HG03457 (cell line): ENCODE results near the gene BAIAP2.

Experiments
- ATAC-seq: cut with Tn5 transposase; IDR thresholded peaks from one replicate; pipeline ENCODE4 v1.9.1; 2021; ENCODE audit warnings: moderate number of reproducible peaks; ENCODE audit not compliant: unreplicated experiment

Gene BAIAP2

DNA sequence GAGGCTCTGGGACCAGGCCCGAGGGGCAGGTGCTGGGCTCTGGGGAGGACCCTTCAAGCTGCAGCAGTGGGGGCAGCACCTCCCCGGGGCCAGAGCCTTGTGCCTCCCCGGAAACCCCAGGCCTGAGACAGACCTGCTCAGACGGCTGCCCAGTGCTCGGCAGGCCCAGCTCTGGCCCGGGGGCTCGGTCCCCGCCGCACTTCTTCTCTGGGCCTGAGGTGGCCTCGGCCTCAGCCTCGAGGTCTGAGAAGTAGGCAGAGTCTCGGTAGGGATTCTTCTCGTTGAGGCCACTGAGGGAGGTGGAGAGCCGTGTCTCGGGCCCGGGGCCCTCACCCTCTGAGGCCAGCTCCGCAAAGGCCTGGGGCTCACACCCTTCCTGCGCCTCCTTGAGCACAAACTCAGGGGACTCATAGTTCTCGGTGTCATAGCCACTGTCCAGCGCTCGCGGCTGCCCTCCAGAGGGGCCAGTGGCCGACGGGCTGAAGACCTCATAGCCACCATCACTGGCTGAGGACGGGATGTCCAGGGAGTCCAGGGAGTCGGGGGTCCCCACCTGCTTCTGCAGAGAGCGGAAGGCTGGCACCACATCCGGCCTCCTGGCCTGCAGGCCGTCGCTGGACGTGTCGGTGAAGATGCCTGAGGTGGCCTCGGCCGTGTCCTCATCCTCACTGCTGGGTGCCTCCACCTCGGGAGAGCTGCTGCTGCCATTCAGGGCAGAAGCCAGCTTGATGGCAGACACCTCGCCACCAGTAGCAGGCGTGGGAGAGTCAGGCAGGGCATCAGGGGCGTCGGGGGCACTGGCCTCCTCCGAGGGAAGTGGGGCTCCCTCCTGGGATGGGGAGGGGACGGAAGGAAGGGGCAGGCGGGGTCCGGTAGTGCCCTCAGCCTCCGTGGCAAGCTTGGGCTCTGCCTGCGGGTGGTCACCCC, 86.0 kb downstream of the BAIAP2 start:
- ATAC-seq = no peak

- no peak for ATAC-seq
Measured at GRCh38 chr17:81121841-81122733, 87.1 kb downstream of the BAIAP2 start.

GRCh38 chr17:81123052-81124048, 88.4 kb downstream of the BAIAP2 start:
- ATAC-seq = no peak

DNA sequence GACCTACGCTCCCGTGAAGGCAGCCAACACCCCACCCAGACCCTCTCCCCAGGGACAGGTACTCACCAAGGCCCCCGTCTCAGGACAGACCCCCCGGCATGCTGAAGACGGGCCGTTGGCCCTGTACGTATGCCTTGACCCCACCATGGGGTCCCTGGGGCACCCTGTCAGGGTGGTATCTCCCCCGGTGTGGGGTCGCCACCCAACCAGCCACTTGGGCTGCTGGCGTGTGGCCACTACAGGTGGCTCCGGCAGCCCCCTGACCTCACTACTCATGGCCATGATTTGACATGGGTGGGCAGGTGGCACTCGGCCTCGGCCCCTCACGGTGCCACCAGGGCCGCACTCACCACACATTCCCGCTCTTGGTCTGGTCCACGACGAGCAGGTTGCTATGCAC, 89.4 kb downstream of the BAIAP2 start:
- ATAC-seq = no peak

DNA sequence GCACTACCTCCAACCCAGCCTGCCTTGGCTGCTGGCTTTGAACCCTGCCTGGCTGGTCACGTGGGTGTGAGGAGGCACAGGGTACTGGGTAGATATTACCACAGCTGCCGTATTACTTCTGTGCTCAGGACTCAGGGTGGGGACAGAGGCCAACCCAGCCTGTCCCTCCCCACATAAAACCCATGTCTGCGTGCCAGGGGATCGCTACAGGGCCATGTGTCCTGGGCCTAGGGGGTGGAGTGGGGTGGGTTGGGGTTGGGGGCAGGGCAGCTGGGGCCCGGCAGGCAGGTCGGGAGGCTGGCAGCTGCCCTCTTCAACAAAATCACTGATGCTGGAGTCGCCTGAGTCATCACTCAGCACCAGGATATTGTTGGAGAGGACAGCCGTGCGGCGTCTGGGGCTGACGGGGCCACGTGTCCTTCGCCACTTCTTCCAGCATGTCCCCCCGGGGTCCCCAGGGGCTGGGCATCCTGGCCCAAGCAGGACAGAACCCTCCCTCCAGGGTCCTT, 90.7 kb downstream of the BAIAP2 start:
- no peak for ATAC-seq

- no peak for ATAC-seq
Measured at GRCh38 chr17:81126281-81127132, 91.6 kb downstream of the BAIAP2 start.

DNA sequence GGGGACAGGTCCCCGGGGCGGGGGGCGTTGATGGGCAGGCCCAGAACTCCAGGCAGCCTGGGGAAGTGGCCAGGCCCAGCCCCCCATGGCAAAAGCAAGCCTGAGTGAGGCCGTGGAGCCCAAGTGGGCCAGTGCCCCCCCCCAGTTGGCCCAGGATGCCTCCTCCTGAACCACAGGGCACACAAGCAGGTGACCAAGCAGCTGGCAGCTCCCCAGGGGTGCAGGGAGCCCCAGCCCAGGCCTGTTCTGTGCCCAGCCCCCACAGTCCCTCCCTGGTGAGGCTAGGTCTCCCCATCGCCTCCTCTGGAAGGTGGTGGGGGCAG, 92.1 kb downstream of the BAIAP2 start:
- no peak for ATAC-seq

- ATAC-seq = no peak
Measured at GRCh38 chr17:81127526-81128177, 92.7 kb downstream of the BAIAP2 start.

- ATAC-seq = no peak
Measured at GRCh38 chr17:81128338-81128737, 93.4 kb downstream of the BAIAP2 start.

GRCh38 chr17:81128774-81129173, 93.8 kb downstream of the BAIAP2 start:
- ATAC-seq = no peak

GRCh38 chr17:81129289-81129688, 94.3 kb downstream of the BAIAP2 start:
- ATAC-seq = no peak

GRCh38 chr17:81129711-81130367, 94.9 kb downstream of the BAIAP2 start:
- no peak for ATAC-seq

GRCh38 chr17:81130385-81131361, 95.7 kb downstream of the BAIAP2 start:
- ATAC-seq = no peak

- ATAC-seq = no peak
Measured at GRCh38 chr17:81131486-81132196, 96.7 kb downstream of the BAIAP2 start.

GRCh38 chr17:81132197-81132540, 97.2 kb downstream of the BAIAP2 start:
- ATAC-seq = no peak

DNA sequence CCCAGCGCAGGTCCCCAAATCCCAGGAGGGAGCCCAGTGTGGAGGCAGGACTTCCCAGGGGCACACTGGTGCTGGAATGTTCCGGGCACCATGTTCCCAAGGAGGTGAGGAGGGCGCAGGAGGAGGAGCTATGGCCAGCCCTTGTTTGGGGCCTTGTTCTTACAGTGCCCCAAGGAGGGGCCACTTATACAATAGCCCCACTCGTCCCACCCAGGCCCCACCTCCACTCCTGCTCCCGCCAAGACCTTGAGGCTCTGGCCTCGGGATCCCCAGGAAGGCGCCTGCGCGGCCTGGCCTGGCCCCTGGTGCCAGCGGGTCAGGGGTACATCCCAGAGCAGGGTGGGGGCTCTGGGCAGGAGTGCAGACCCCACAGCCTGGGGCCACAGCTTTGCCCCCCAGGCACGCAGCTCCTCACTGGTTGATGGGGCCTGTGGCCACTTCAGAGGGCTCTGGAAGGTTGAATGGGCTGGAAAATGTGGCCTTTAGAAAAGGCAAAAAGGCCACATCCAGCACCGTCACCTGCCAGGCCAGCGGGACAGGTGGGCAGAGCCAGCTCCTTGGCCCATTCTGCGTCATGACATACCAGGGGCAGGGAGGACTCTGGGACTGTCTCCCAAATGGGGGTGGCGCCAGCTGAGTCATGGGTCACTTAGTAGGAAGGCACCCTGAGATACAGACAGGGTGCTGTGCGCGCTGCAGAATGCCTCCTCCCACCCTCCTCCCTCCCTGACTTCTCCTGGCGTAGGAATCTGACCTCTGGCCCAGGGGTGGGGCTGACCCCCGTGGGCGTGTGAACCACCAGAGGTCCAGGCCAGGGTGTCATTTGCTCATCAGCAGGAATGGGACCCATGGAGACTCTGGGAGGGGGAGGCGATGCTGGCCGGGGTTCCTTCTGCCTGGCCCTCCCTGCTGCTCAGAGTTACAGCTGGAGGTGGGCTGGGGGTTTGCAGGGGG, 98.1 kb downstream of the BAIAP2 start:
- no peak for ATAC-seq
